Stimulated activated CD4-positive, alpha-beta T cell treated with anti-CD3 and anti-CD28 coated beads, Interleukin-4, amount 100 ng/mL, for 24 hours (primary cell): Measurements from ENCODE around the gene DNASE1L2.
"Not testable (repeated sequence)": the region's sequence is repeated elsewhere in the genome, so short reads cannot be mapped to it uniquely, and the experiment has no call there.

Experiments used
- DNase-seq: peaks from one replicate; pipeline ENCODE4 v3.0.0-alpha.2; 2020

Gene DNASE1L2

DNA sequence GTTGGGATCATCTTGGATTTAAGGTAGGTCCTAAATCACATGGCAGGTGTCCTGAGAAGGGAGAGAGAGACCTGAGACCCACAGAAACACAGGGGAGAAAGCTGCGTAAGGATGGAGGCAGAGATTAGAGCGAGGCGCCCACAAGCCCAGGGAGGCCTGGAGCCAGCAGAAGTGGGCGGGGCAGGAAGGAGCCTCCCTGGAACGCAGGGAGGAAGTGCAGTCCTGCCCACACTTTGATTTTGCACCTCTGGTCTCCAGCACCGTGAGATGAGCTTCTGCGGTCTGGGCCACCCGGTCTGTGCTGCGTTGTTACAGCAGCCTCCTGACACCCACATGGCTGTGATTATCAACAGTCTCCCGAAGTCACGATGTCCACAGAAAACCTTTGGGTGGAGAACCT lies 6.4 kb downstream of the DNASE1L2 start:
- no peak for DNase-seq

GRCh38 chr16:2243031-2243528 lies 6.8 kb downstream of the DNASE1L2 start:
- no peak for DNase-seq

- DNase-seq, result no peak
Measured at GRCh38 chr16:2243781-2244180, 7.5 kb downstream of the DNASE1L2 start.

DNA sequence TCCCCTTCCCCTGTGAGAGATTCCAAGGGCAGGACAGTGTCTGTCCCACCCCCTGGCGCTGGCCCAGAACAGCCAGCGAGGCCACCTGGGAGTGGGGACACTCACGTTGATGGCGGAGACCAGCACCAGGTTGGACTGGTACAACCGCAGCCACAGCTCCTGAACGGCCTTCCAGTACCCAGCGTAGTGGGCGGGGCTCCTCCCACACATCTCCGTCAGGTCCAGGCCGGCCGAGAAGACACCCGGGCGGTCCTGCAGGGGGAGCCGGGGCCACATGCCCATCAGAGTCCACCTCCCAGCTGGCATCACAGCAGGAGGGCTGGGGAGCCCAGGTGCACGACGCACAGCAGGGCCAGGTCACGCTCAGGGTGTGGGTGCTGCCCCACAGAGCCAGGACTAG lies 8.1 kb downstream of the DNASE1L2 start:
- DNase-seq, result no peak

- no peak for DNase-seq
Measured at GRCh38 chr16:2244926-2245795, 8.9 kb downstream of the DNASE1L2 start.

- DNase-seq, result no peak
Measured at GRCh38 chr16:2246301-2246885, 10.1 kb downstream of the DNASE1L2 start.

GRCh38 chr16:2250652-2251295 lies 14.5 kb downstream of the DNASE1L2 start:
- DNase-seq, result peak; percentile 62

GRCh38 chr16:2251296-2252111 lies 15.3 kb downstream of the DNASE1L2 start, which contains the start of gene ECI1:
Gene ECI1 (minus strand): TSS chr16:2251587. CDS start chr16:2251566, 21 bp downstream.
- DNase-seq, result peak; percentile 81

- no peak for DNase-seq
Measured at GRCh38 chr16:2252806-2253148, 16.5 kb downstream of the DNASE1L2 start.

DNA sequence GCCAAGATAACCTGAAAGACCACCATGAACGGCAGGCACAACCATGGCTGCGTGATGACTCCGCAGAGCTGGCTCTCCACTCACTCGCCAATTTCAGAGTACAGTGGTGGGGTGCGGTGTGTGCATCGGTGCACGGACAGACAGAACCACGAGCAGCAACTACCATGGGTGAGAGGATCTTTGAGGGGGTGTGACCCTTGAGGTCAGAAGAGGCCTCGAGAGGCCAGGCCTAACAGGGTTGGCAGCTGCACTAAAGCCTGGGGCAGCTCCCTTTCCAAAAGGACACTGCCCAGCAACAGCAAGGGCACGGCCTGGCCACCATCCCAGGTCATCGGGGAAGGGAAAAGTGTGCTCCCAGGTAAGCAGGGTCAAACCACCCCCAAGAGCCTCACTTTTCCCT lies 17.0 kb downstream of the DNASE1L2 start:
- DNase-seq, result no peak

GRCh38 chr16:2256531-2257140 lies 20.4 kb downstream of the DNASE1L2 start:
- DNase-seq, result no peak

- DNase-seq, result no peak
Measured at GRCh38 chr16:2257726-2258125, 21.5 kb downstream of the DNASE1L2 start.

DNA sequence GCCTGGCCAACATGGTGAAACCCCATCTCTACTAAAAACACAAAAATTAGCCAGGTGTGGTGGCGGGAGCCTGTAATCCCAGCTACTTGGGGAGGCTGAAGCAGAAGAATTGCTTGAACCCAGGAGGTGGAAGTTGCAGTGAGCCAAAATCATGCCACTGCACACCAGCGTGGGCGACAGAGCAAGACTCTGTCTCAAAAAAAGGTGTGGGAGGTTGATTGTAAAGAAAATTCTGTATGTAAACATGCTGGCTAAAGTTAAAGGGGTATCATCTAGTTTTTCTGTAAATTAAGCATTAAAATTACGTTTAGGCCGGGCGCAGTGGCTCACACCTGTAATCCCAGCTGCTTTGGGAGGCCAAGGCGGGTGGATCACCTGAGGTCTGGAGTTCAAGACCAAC lies 22.3 kb downstream of the DNASE1L2 start:
- not testable (repeated sequence) for DNase-seq

DNA sequence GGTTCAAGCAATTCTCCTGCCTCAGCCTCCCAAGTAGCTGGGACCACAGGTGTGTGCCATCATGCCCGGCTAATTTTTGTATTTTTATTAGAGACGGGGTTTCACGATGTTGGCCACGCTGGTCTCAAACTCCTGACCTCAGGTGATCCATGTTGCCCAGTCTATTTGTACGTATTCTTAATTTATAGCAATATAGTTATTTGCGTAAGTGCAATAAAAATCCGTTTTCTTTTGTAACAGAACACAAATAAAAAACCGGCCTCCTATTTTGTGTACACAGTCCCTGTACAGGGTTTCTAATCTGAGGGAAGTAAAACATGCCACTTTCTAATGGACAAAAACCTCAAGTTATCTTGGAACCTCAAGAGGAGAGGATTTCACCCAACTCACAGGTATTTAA lies 24.0 kb downstream of the DNASE1L2 start:
- no peak for DNase-seq

GRCh38 chr16:2263026-2263425 lies 26.8 kb downstream of the DNASE1L2 start:
- DNase-seq, result not testable (repeated sequence)

DNA sequence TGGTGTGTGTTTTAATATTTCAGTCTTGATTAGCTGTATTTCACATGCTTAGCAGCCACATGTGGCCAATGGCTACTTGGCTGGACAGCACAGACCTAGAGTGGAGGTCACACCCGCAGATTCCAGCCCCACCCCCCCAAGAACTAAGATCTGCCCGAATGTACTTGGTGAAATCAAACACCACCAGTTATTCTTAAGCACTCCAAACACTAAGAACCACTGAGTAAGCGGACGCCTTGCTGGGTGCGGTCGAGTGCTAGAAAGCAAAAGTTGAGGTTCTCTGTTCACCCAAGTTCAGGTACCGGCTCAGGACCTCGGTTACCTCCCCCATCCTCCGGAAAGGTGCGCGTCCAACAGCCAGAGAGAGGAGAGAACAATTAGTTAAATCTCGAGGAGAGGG lies 30.6 kb downstream of the DNASE1L2 start:
- DNase-seq, result peak; percentile 15

DNA sequence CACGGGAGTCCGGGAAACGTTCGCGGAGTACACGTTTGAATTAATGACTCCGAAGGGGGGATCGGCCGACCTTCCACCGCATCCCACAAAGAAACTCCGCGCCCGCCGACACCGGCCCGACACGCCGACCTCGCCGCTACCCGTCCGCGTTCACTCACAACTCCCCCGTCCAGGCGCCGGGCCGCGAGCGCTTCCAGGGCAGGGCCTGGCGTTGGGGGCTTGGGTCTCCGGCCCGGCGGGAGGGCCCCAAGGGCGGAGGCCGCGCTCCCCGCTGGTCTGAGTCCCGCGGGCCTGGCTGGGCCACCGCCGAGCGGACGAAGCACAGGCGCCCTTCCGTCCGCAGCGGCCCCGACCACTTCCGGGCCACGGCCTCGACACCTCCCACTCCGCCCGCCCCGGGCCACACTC lies 31.3 kb downstream of the DNASE1L2 start:
- not testable (repeated sequence) for DNase-seq

- peak; percentile 95 for DNase-seq
Measured at GRCh38 chr16:2267913-2268666, 31.8 kb downstream of the DNASE1L2 start, which contains the start of gene RNPS1. Gene RNPS1 (minus strand): TSS chr16:2268126. CDS start chr16:2264643, 3,483 bp downstream.

DNA sequence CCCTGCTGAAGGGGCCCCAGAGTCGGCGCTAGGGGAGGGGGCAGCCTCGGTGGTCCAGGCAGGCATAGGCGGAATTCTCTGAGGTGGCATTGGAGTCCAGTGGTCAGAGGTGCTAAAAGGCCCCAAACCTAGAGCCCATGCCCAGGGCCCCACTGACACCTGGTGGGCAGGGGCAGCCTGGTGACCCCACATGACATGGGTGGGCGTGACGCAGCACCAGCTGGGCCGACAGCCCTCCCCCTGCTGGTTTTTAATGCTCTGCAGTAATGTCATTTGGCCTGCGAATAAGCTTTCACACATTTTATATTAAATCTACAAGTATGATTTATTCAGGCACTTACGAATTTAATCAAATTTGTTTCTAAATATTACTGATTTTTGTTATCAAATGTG lies 33.8 kb downstream of the DNASE1L2 start:
- DNase-seq, result no peak

DNA sequence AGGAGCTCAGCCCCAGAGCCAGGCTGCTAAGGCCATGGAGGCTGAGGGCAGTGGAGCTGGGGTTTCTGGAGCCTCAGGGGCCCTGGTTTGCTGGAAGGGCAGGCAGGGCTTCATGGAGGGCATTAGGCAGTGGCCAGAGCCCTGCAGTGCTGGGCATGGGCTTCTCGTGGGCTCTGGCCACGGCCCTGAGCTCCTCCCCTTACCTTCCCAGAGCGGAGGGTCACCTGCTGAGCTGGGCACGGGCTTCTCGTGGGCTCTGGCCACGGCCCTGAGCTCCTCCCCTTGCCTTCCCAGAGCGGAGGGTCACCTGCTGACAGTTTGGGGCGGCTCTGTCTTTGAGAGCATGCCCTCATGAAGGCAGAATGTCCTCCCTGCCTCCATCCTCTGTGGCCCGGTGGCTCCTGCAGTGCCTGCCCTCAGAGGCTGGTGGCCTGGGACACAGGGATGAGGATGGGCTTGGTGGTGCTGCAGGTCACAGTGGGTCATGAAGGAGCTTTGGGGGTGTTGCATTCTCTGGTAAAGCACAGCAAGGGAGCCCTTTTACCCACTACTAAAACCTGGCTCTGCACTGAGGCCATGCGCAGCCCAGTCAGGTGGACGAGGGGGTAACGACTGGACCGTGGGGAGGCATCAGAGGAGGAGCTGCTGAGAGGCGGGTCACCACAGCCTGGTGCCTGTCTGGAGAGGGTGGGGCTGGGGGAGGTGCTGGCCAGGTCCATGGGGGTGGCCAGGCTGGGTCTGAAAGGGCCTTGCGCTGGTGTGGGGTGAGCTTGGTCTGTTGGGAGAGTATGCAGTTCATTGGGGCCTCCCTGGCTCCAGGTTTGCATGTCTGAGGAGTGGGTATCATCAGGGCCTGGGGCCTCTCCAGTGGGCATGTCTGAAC lies 34.6 kb downstream of the DNASE1L2 start:
- no peak for DNase-seq
